ENCODE data around the gene SH2D4B.

DNA sequence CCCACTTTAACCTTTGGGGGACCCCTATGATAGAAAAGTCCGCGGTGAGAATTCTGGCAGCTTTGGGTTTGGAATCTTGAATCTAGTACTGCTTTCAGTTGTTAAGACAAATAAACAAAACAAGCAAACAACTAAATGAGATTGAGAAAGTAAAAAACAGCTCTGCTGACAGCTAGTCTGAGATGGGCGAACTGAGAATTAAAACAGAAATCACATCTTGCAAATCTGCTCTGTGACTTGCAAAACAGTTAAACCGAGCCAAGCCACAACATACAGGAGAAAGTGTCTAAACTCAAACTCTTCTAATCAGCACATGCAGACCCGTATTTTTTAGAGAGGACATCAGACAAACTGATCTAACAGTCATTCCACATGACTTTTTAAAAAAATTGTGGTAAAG, 110.4 kb downstream of the SH2D4B start:
- TF ChIP-seq, protein P1, sequence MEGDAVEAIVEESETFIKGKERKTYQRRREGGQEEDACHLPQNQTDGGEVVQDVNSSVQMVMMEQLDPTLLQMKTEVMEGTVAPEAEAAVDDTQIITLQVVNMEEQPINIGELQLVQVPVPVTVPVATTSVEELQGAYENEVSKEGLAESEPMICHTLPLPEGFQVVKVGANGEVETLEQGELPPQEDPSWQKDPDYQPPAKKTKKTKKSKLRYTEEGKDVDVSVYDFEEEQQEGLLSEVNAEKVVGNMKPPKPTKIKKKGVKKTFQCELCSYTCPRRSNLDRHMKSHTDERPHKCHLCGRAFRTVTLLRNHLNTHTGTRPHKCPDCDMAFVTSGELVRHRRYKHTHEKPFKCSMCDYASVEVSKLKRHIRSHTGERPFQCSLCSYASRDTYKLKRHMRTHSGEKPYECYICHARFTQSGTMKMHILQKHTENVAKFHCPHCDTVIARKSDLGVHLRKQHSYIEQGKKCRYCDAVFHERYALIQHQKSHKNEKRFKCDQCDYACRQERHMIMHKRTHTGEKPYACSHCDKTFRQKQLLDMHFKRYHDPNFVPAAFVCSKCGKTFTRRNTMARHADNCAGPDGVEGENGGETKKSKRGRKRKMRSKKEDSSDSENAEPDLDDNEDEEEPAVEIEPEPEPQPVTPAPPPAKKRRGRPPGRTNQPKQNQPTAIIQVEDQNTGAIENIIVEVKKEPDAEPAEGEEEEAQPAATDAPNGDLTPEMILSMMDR (conservative IDR thresholded peaks at IDR 0.05; ENCODE audit: low read depth, low read length), result no peak
- TF ChIP-seq EZH2 (IDR thresholded peaks at IDR 0.05; ENCODE audit: low read length, unreplicated experiment), result no peak

All from PC-3 (cell line).